NCI-H2029 treated with DMSO at 0.1 percent for 48 hours (cell line): ENCODE measurements around the gene IDH3A.

Source experiments
- DNase-seq: peaks from one replicate; lab custom pipeline; 2025; lab: John Stamatoyannopoulos, UW

Gene IDH3A

GRCh38 chr15:78204351-78205309 lies 55.5 kb downstream of the IDH3A start:
- DNase-seq = no peak

DNA sequence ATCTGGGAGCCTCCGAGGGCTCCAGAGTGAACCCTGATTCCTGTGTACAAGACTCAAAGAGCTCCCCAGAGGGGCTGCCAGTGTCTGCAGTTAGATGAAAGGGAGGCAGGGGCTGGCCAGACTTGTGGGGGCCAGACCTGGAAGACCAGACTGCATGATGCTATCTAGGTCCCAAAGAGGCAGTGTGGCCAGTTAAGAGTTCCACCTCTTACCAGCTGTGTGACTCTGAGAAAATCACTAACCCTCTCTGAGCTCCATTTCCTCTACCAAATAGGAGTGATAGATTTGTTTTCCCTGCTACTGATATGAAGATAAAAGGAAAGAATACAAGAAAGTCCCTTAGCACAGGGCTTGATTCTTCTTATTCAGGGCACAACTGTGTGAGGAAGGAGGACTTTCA lies 56.2 kb downstream of the IDH3A start:
- no peak for DNase-seq

DNA sequence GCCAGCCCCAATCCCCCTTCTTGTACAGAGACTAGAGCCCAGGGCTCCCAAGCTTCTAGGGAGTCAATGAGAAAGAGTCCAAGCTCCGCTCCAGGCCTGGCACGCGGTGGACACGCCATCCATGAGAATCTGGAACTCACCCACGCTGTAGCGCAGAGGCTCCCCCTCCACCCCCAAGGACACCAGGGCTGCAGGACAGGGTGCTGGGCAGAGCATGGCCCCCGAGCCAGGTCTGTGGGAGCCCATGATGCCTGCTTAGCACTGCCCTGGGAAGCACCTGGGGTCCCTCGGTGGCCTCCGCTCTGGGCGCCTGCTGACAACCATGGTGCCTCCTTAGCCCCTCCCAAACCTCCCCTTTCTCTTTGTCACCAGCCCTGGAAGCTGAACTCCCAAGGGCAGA lies 56.7 kb downstream of the IDH3A start:
- no peak for DNase-seq

DNA sequence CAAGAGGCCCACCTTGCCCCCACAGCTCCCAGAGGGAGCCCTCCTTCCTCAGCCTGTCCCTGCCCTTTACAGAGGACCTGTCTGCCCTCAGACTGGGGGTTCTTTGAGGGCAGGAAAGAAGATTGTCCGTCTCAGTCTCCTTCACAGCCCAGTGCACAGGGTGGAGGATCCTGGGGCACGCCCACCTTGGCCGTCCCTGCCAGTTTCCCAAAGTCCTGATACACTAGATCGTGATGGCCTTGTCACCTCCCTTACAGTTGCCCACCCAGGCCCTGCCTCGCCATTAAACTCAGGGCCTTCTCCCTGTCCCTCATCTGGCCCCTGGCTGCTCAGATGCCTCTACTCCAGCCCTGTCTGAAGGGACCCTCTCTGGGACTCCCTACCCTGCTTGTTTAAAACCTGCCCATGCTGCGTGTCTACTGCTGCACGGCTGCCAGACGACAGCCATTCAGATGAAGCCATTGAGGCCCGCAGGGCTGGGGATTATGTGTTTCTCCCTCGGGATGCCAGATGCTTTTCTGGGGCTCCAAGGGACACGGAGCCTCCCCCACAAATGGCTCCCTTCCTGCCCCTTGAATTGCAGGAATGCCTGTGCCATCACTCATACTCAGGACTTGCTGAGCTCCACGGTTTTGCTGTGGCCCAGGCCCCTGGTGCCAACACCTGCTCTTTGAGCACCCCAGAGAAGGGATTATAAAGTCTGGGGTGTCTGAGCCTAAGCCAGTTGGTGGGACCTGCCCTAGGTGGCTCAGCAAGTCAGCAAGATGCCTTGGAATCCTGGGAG lies 57.4 kb downstream of the IDH3A start:
- no peak for DNase-seq

DNA sequence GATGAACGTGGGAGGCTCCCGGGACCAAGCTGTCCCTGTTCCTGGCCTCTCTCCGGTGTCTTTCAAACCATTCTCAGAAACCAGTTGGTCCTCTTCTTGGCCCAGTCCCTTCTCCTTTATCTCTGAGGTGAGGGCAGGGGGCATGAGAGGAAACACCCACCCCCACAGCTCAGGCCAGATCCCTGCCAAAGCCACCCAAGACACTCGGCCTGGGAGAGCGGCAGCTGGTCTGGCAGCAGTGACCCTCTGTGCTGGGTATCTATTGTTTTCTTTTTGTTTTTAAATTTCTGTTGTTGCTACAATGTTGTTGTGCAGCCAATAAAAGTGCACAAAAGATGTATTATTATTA lies 57.9 kb downstream of the IDH3A start:
- DNase-seq = no peak

DNA sequence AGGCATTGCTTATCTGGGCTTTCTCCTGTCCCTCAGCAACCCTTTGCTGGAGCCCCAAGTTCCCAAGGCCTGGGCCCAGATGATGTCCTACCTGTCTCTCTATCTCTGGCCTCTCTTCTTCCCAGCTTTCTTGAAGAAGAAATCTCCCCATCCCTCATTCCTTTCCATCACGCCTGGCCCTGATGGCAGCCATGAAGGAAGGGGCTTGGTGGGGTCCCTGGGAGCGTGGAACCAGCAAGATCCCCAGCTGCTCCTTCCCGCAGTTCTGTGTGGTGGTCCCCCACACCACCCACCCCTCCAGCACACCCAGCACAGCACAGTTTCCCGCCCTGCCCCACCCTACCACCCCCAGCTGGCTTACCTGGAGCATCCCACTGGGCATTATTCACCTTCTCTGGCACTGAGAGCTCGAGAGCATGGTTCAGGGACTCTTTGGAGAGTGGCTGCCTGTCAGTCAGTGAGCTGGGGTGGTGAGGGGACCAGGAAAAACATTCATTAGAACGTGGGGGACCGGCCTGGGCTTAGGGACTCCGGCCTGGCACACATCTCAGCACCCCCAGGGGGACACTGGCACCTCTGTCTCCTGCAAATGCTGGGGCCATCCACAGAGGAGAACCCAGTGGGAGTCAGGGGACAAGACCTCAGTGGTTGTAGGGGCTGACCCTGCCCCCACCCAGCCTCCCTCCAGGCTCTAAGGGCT lies 58.6 kb downstream of the IDH3A start:
- no peak for DNase-seq

GRCh38 chr15:78208341-78208844 lies 59.2 kb downstream of the IDH3A start:
- no peak for DNase-seq

- DNase-seq = no peak
Observed at GRCh38 chr15:78208887-78209645, 59.9 kb downstream of the IDH3A start.

GRCh38 chr15:78209646-78210348 lies 60.6 kb downstream of the IDH3A start:
- peak; percentile 75 for DNase-seq

GRCh38 chr15:78210349-78210717 lies 61.2 kb downstream of the IDH3A start:
- DNase-seq = no peak

GRCh38 chr15:78211189-78211921 lies 62.2 kb downstream of the IDH3A start:
- no peak for DNase-seq

- no peak for DNase-seq
Observed at GRCh38 chr15:78212008-78212407, 62.8 kb downstream of the IDH3A start.

- no peak for DNase-seq
Observed at GRCh38 chr15:78212546-78213424, 63.6 kb downstream of the IDH3A start.

DNA sequence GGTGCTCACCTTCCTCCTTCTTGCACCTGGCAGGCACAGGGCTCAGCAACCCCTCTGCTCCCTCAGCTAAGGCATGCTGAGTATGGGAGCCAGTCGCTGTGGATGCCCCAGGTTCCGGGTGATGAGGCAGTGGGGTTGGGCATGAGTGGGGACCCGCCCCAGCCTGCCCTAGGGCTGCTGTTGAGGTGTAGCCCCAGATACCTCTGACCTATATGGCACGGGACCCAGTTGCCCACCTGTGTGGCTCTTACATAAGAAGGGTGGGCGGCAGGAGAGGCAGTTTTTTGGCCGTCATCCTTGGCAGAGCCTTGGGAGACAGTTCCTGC lies 64.2 kb downstream of the IDH3A start:
- no peak for DNase-seq

GRCh38 chr15:78213956-78214355 lies 64.8 kb downstream of the IDH3A start:
- DNase-seq = no peak

- peak; percentile 30 for DNase-seq
Observed at GRCh38 chr15:78216276-78217104, 67.3 kb downstream of the IDH3A start.

GRCh38 chr15:78220713-78221112 lies 71.6 kb downstream of the IDH3A start:
- no peak for DNase-seq
